A673 (cell line): ENCODE data around the gene FXYD2. TPM values are rescaled to one million over a fixed set of nuclear protein-coding genes. Genes with fewer than 3 reads are reported as not detected.

Source experiments
- BruUV-seq: library from RNA; stranded (reverse); fragments of 400-500 nt; replicated peaks from 2 replicates; lab custom pipeline; 2021; lab: Mats Ljungman, UMichigan
- CTCF ChIA-PET: fragments of 300-600 bp; sonication (Branson Sonifier 250); formaldehyde crosslinking; loops from one replicate; lab custom pipeline; 2022; ENCODE audit warnings: antibody characterized with exemption; lab: Charles Lee
- POLR2A ChIA-PET: fragments of 300-600 bp; sonication (Branson Sonifier 250); formaldehyde crosslinking; loops from one replicate; lab custom pipeline; 2022; ENCODE audit warnings: antibody characterized with exemption; ENCODE audit not compliant: low non-redundant PET; lab: Charles Lee
- DNase-seq: peaks from one replicate; pipeline ENCODE4 v3.0.0-alpha.2; 2015; ENCODE audit warnings: low spot score
- H3K27ac ChIP-seq: fragments of 200-600 bp; sonication (generic); 2 replicates; pipeline ENCODE4 v1.5.1; 2016; ENCODE audit warnings: mixed run types, low read depth, mild to moderate bottlenecking, mixed read lengths, antibody characterized with exemption, low read length; ENCODE audit not compliant: poor library complexity, severe bottlenecking
- H3K27me3 ChIP-seq: fragments of 200-600 bp; sonication (generic); replicated peaks from 2 replicates; pipeline ENCODE4 v1.6.1; 2017; ENCODE audit warnings: mixed run types, low read depth, mild to moderate bottlenecking, mixed read lengths, antibody characterized with exemption, low read length; ENCODE audit not compliant: insufficient read depth, poor library complexity
- H3K36me3 ChIP-seq: fragments of 200-600 bp; sonication (generic); 2 replicates; pipeline ENCODE4 v1.6.1; 2016; ENCODE audit warnings: mixed run types, mild to moderate bottlenecking, mixed read lengths, antibody characterized with exemption, low read length; ENCODE audit not compliant: insufficient read depth, poor library complexity, severe bottlenecking
- H3K4me1 ChIP-seq: fragments of 200-600 bp; sonication (generic); 2 replicates; pipeline ENCODE4 v1.6.1; 2017; ENCODE audit warnings: mixed run types, mild to moderate bottlenecking, mixed read lengths, antibody characterized with exemption, low read length; ENCODE audit not compliant: insufficient read depth, poor library complexity, severe bottlenecking
- H3K4me3 ChIP-seq: fragments of 200-600 bp; sonication (generic); 2 replicates; pipeline ENCODE4 v1.5.1; 2016; ENCODE audit warnings: low read depth, mixed run types, mild to moderate bottlenecking, mixed read lengths, low read length; ENCODE audit not compliant: poor library complexity, severe bottlenecking
- H3K9me3 ChIP-seq: fragments of 200-600 bp; sonication (generic); 2 replicates; pipeline ENCODE4 v1.6.1; 2016; ENCODE audit warnings: mixed run types, low read depth, mild to moderate bottlenecking, mixed read lengths, antibody characterized with exemption, low read length; ENCODE audit not compliant: poor library complexity, severe bottlenecking
- CTCF ChIP-seq: fragments of 300-800, 200-600 bp; sonication (generic); conservative IDR thresholded peaks from 2 replicates; pipeline ENCODE4 v1.5.1; 2017; ENCODE audit warnings: low read depth, mild to moderate bottlenecking, antibody characterized with exemption, low read length, moderate library complexity, mixed read lengths
- EZH2 ChIP-seq: fragments of 200-600 bp; sonication (generic); IDR thresholded peaks from 2 replicates; pipeline ENCODE4 v1.6.1; 2017; ENCODE audit warnings: borderline replicate concordance, low read depth, mild to moderate bottlenecking, mixed read lengths, antibody characterized with exemption, low read length; ENCODE audit not compliant: poor library complexity, severe bottlenecking
- intact Hi-C: fragments of 100-400 bp; cut with micrococcal nuclease; formaldehyde crosslinking; loops from one replicate; pipeline ENCODE4 v1.10.0; 2022; ENCODE audit not compliant: unreplicated experiment
- total RNA-seq: library from RNA; stranded (reverse); gene quantifications from 2 replicates; pipeline ENCODE4 v1.2.3, GENCODE V29; 2021

FXYD2 gene
- total RNA-seq, 1 experiment from 2014 or later = not detected

- Histone ChIP-seq H3K4me1 (peaks cover 8% of the 10 kb centered on the region), H3K27me3 (no peaks in the 10 kb centered on the region), H3K27ac (no peak overlapping the region), H3K4me3 (no peak overlapping the region), H3K9me3 (peaks cover 16% of the 10 kb centered on the region), H3K36me3 (no peaks in the 10 kb centered on the region)
- DNase-seq = no peak
- ChIA-PET POLR2A (no interaction called here), CTCF (interaction anchor here (1.9 kb wide), 1 partner anchor 94 kb away, joined by 7 read pairs; no protein-coding TSS in a partner anchor)
- intact Hi-C loops = no loop called here
- TF ChIP-seq CTCF (no peak), EZH2 (no peak)
- no TSS peak for BruUV-seq
Measured at GRCh38 chr11:117852309-117852708, 27.8 kb upstream of the FXYD2 start.

DNA sequence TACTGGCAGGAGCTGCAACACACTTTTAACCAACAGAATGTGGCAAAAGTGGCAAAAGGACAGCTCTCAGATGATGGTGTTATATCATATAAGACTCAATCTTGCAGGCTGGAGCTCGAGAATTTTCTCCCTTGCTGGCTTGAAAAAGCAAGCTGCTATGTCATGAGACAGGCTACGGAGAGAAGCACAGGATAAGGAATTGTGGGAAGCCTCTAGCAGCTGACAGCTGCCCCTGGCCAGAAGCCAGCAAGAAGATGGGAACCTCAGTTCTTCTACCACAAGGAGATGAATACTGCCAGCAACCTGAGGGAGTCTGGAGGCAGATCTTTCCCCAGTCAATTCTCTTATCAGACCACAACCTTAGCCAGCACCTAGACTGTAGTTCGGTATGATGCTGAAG lies 27.3 kb upstream of the FXYD2 start:
- BruUV-seq = no TSS peak
- CTCF ChIA-PET = interaction anchor here (1.9 kb wide), 1 partner anchor 95 kb away, joined by 7 read pairs; no protein-coding TSS in a partner anchor

DNA sequence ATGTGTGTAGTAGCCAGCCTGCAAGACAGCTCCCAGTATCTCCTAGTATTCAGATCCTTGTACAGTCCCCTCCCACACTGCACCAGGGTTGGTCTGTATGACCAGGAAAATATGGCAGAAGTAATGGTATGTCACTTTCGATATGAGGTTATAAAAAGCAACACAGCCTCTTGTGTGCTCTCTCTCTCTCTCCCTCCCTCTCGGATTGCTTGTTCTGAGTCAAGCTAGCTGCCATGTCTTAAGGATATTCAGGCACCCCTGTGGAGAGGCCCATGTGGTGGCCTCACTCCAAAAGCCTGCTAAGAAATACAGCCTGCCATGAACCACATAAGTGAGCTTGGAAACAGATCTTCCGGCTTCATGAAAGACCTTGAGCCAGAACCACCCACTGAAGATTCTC lies 26.6 kb upstream of the FXYD2 start:
- H3K4me1 ChIP-seq = peaks cover 8% of the 10 kb centered on the region
- H3K4me3 ChIP-seq = no peak overlapping the region
- no TSS peak for BruUV-seq
- H3K27me3 ChIP-seq = no peaks in the 10 kb centered on the region
- peak; percentile 79 for DNase-seq
- H3K27ac ChIP-seq = no peak overlapping the region
- no peaks in the 10 kb centered on the region for H3K36me3 ChIP-seq
- POLR2A ChIA-PET = interaction anchor here (0.9 kb wide), 1 partner anchor 16 kb away, joined by 4 read pairs; no protein-coding TSS in a partner anchor
- intact Hi-C loops = no loop called here
- CTCF ChIA-PET = interaction anchor here (1.9 kb wide), 1 partner anchor 95 kb away, joined by 7 read pairs; no protein-coding TSS in a partner anchor
- peaks cover 16% of the 10 kb centered on the region for H3K9me3 ChIP-seq
- TF ChIP-seq CTCF = no peak
- TF ChIP-seq EZH2 = no peak

More for the DNA sequence above, 27.3 kb upstream of the FXYD2 start:
- intact Hi-C loops = no loop called here
- no peaks in the 10 kb centered on the region for H3K36me3 ChIP-seq
- TF ChIP-seq EZH2 = no peak
- TF ChIP-seq CTCF = no peak
- H3K4me3 ChIP-seq = no peak overlapping the region
- H3K9me3 ChIP-seq = peaks cover 16% of the 10 kb centered on the region
- POLR2A ChIA-PET = no interaction called here
- no peaks in the 10 kb centered on the region for H3K27me3 ChIP-seq
- no peak overlapping the region for H3K27ac ChIP-seq
- H3K4me1 ChIP-seq = peaks cover 8% of the 10 kb centered on the region
- DNase-seq = no peak
